CD4-positive, alpha-beta memory T cell (primary cell): ENCODE data around the gene STK11. TPM values are rescaled to one million over a fixed set of nuclear protein-coding genes. Genes with fewer than 3 reads are reported as not detected.

ENCODE experiments used
- CTCF ChIA-PET: fragments of 350-600 bp; sonication (Branson Sonifier 250); formaldehyde crosslinking; loops from one replicate; lab custom pipeline; 2021; ENCODE audit warnings: inconsistent platforms; ENCODE audit not compliant: partially characterized antibody; lab: Charles Lee
- POLR2A ChIA-PET: fragments of 350-600 bp; sonication (Branson Sonifier 250); formaldehyde crosslinking; loops from one replicate; lab custom pipeline; 2021; ENCODE audit not compliant: partially characterized antibody; lab: Charles Lee
- DNase-seq, 5 donors: peaks; one replicate each; pipeline versions ENCODE4 v3.0.0 to v3.0.0-alpha.2; 2020 to 2022; ENCODE audit warnings: mixed read lengths in 1 of 5
- H3K27ac ChIP-seq: one replicate; pipeline ENCODE4 v1.7.0; 2013; ENCODE audit warnings: low read depth, low read length
- H3K27me3 ChIP-seq: 2 replicates; pipeline ENCODE4 v1.7.0; 2013; ENCODE audit warnings: mild to moderate bottlenecking, low read length, moderate library complexity; ENCODE audit not compliant: insufficient read depth
- H3K36me3 ChIP-seq: 2 replicates; pipeline ENCODE4 v1.7.0; 2013; ENCODE audit warnings: mild to moderate bottlenecking, low read length, moderate library complexity; ENCODE audit not compliant: insufficient read depth
- H3K4me1 ChIP-seq: 2 replicates; pipeline ENCODE4 v1.7.0; 2013; ENCODE audit warnings: mild to moderate bottlenecking, low read length, moderate library complexity; ENCODE audit not compliant: insufficient read depth
- H3K4me3 ChIP-seq, 2 donors: one replicate each; pipeline ENCODE4 v1.7.0; 2013; ENCODE audit warnings: low read length in 2 of 2, mild to moderate bottlenecking in 1 of 2
- H3K9me3 ChIP-seq, 2 donors: one replicate each; pipeline ENCODE4 v1.7.0; 2013; ENCODE audit warnings: low read length in 2 of 2, control low read depth in 1 of 2; ENCODE audit not compliant: control insufficient read depth in 1 of 2
- H3K27ac Mint-ChIP-seq, 7 donors: one replicate each; pipeline ENCODE4 v1.8.0; 2020 to 2021; ENCODE audit warnings: mixed read lengths in 7 of 7, mild to moderate bottlenecking in 6 of 7, inconsistent platforms in 3 of 7, moderate library complexity in 3 of 7
- H3K27me3 Mint-ChIP-seq, 2 donors: one replicate each; pipeline ENCODE4 v1.8.0; 2020 to 2021; ENCODE audit warnings: mixed read lengths in 2 of 2
- H3K36me3 Mint-ChIP-seq, 2 donors: one replicate each; pipeline ENCODE4 v1.8.0; 2020 to 2021; ENCODE audit warnings: mixed read lengths in 2 of 2, inconsistent platforms in 1 of 2, mild to moderate bottlenecking in 1 of 2
- H3K4me1 Mint-ChIP-seq, 4 donors: one replicate each; pipeline ENCODE4 v1.8.0; 2020 to 2021; ENCODE audit warnings: mixed read lengths in 4 of 4, mild to moderate bottlenecking in 1 of 4
- H3K4me3 Mint-ChIP-seq, 8 donors: one replicate each; pipeline ENCODE4 v1.8.0; 2020 to 2021; ENCODE audit warnings: mixed read lengths in 8 of 8, mild to moderate bottlenecking in 7 of 8, moderate library complexity in 6 of 8, inconsistent platforms in 3 of 8
- H3K9me3 Mint-ChIP-seq, 8 donors: one replicate each; pipeline ENCODE4 v1.8.0; 2020 to 2021; ENCODE audit warnings: mixed read lengths in 8 of 8, mild to moderate bottlenecking in 5 of 8, inconsistent platforms in 3 of 8, moderate library complexity in 1 of 8
- intact Hi-C: fragments of 100-400 bp; cut with micrococcal nuclease; formaldehyde crosslinking; loops from one replicate; pipeline ENCODE4 v1.15.1; 2023
- polyA plus RNA-seq, 2 donors: library from polyadenylated mRNA; unstranded; fragments of 300-500 nt; fragmentation: Illumina TruSeq; gene quantifications; one replicate each; pipeline ENCODE4 v1.2.3, GENCODE V29; 2021
- total RNA-seq, 2 experiments: library from RNA; stranded (reverse); gene quantifications; one replicate each; pipeline ENCODE4 v1.2.3, GENCODE V29; 2021

STK11 gene
- total and polyA plus RNA-seq, 4 experiments from 2014 or later: 11.0 to 114 (median 77.6) TPM

- Mint-ChIP-seq H3K27ac (no peak overlapping the region), H3K4me1 (peaks cover 0 to 4% (median 0%) of the 10 kb centered on the region in 4 donors), H3K27me3 (no peaks in the 10 kb centered on the region), H3K36me3 (peaks cover 0 to 3% of the 10 kb centered on the region in 2 donors), H3K9me3 (no peaks in the 10 kb centered on the region), H3K4me3 (no peak overlapping the region)
- POLR2A ChIA-PET: interaction anchor here (0.9 kb wide), 1 partner anchor 12 kb away, joined by 3 read pairs; the partner anchor contains the start of gene ATP5F1D
- H3K4me3 ChIP-seq: no peak overlapping the region
- H3K27me3 ChIP-seq: no peaks in the 10 kb centered on the region
- intact Hi-C loops: no loop called here
- no peak overlapping the region for H3K27ac ChIP-seq
- H3K4me1 ChIP-seq: no peaks in the 10 kb centered on the region
- CTCF ChIA-PET: no interaction called here
- no peak for DNase-seq
- no peaks in the 10 kb centered on the region for H3K36me3 ChIP-seq
- H3K9me3 ChIP-seq: no peaks in the 10 kb centered on the region
Observed at GRCh38 chr19:1229056-1229923, 23.7 kb downstream of the STK11 start.

GRCh38 chr19:1229924-1230782 lies 24.6 kb downstream of the STK11 start:
- Histone ChIP-seq H3K9me3 (no peaks in the 10 kb centered on the region), H3K36me3 (no peaks in the 10 kb centered on the region), H3K27me3 (no peaks in the 10 kb centered on the region), H3K4me3 (no peak overlapping the region), H3K4me1 (no peaks in the 10 kb centered on the region), H3K27ac (no peak overlapping the region)
- ChIA-PET POLR2A (interaction anchor here (0.9 kb wide), 1 partner anchor 12 kb away, joined by 3 read pairs; the partner anchor contains the start of gene ATP5F1D), CTCF (no interaction called here)
- no peak overlapping the region for H3K4me3 Mint-ChIP-seq
- peaks cover 0 to 2% of the 10 kb centered on the region in 2 donors for H3K36me3 Mint-ChIP-seq
- H3K27ac Mint-ChIP-seq: no peak overlapping the region
- DNase-seq: no peak
- peaks cover 0 to 4% (median 0%) of the 10 kb centered on the region in 4 donors for H3K4me1 Mint-ChIP-seq
- no peaks in the 10 kb centered on the region for H3K27me3 Mint-ChIP-seq
- H3K9me3 Mint-ChIP-seq: no peaks in the 10 kb centered on the region
- intact Hi-C loops: no loop called here

GRCh38 chr19:1230783-1231489 lies 25.4 kb downstream of the STK11 start:
- Histone ChIP-seq H3K27me3 (no peaks in the 10 kb centered on the region), H3K4me3 (no peak overlapping the region), H3K9me3 (no peaks in the 10 kb centered on the region), H3K27ac (no peak overlapping the region), H3K36me3 (no peaks in the 10 kb centered on the region), H3K4me1 (no peaks in the 10 kb centered on the region)
- ChIA-PET POLR2A (no interaction called here), CTCF (no interaction called here)
- Mint-ChIP-seq H3K27ac (no peak overlapping the region), H3K4me3 (no peak overlapping the region), H3K27me3 (no peaks in the 10 kb centered on the region), H3K4me1 (peaks cover 0 to 4% (median 0%) of the 10 kb centered on the region in 4 donors), H3K9me3 (peaks cover 0 to under 1% (median 0%) of the 10 kb centered on the region in 8 donors), H3K36me3 (no peaks in the 10 kb centered on the region)
- intact Hi-C loops: no loop called here
- DNase-seq: no peak

- ChIA-PET CTCF (no interaction called here), POLR2A (interaction anchor here (1.0 kb wide), 1 partner anchor 18 kb away, joined by 3 read pairs; no protein-coding TSS in a partner anchor)
- intact Hi-C loops: no loop called here
- Histone ChIP-seq H3K4me1 (no peaks in the 10 kb centered on the region), H3K4me3 (no peak overlapping the region), H3K36me3 (no peaks in the 10 kb centered on the region), H3K27ac (no peak overlapping the region), H3K27me3 (no peaks in the 10 kb centered on the region), H3K9me3 (no peaks in the 10 kb centered on the region)
- Mint-ChIP-seq H3K27ac (peak overlapping the region in 4 of 7 donors; percentile 13 to 44 (median 32)), H3K4me3 (no peak overlapping the region), H3K27me3 (no peaks in the 10 kb centered on the region), H3K9me3 (peaks cover 0 to 1% (median 0%) of the 10 kb centered on the region in 8 donors), H3K36me3 (no peaks in the 10 kb centered on the region), H3K4me1 (peaks cover 0 to 4% (median 0%) of the 10 kb centered on the region in 4 donors)
- no peak for DNase-seq
Observed at GRCh38 chr19:1231729-1232637, 26.4 kb downstream of the STK11 start.

GRCh38 chr19:1232652-1233072 lies 27.1 kb downstream of the STK11 start:
- H3K4me1 ChIP-seq: no peaks in the 10 kb centered on the region
- Mint-ChIP-seq H3K4me3 (no peak overlapping the region), H3K27me3 (no peaks in the 10 kb centered on the region), H3K4me1 (peaks cover 0 to 4% (median 0%) of the 10 kb centered on the region in 4 donors), H3K36me3 (no peaks in the 10 kb centered on the region), H3K9me3 (peaks cover 0 to 1% (median 0%) of the 10 kb centered on the region in 8 donors), H3K27ac (peak overlapping the region in 3 of 7 donors; percentile 13 to 44 (median 23))
- POLR2A ChIA-PET: interaction anchor here (0.6 to 1.2 kb wide), 3 partner anchors 19 to 129 kb away, joined by 3 read pairs; no protein-coding TSS in a partner anchor
- no peak overlapping the region for H3K4me3 ChIP-seq
- intact Hi-C loops: no loop called here
- H3K27me3 ChIP-seq: no peaks in the 10 kb centered on the region
- no peaks in the 10 kb centered on the region for H3K36me3 ChIP-seq
- no peak overlapping the region for H3K27ac ChIP-seq
- H3K9me3 ChIP-seq: no peaks in the 10 kb centered on the region
- no peak for DNase-seq
- CTCF ChIA-PET: no interaction called here

GRCh38 chr19:1233115-1233667 lies 27.6 kb downstream of the STK11 start:
- CTCF ChIA-PET: no interaction called here
- Mint-ChIP-seq H3K9me3 (peaks cover 0 to 1% (median 0%) of the 10 kb centered on the region in 8 donors), H3K4me1 (peaks cover 0 to 5% (median under 1%) of the 10 kb centered on the region in 4 donors)

More at GRCh38 chr19:1233115-1233667, 27.6 kb downstream of the STK11 start:
- no peak overlapping the region for H3K27ac Mint-ChIP-seq
- no peaks in the 10 kb centered on the region for H3K27me3 Mint-ChIP-seq
- H3K4me1 ChIP-seq: peaks cover 2% of the 10 kb centered on the region
- no peak overlapping the region for H3K4me3 Mint-ChIP-seq
- H3K9me3 ChIP-seq: no peaks in the 10 kb centered on the region
- intact Hi-C loops: no loop called here
- no peaks in the 10 kb centered on the region for H3K36me3 ChIP-seq
- POLR2A ChIA-PET: interaction anchor here (0.6 to 1.2 kb wide), 2 partner anchors 108 to 129 kb away, joined by 3 read pairs; no protein-coding TSS in a partner anchor
- no peak overlapping the region for H3K4me3 ChIP-seq
- no peak for DNase-seq
- no peaks in the 10 kb centered on the region for H3K36me3 Mint-ChIP-seq
- no peaks in the 10 kb centered on the region for H3K27me3 ChIP-seq
- H3K27ac ChIP-seq: no peak overlapping the region
